ENCODE results near the gene PPP1R36.
"Not testable (repeated sequence)": the region's sequence is repeated elsewhere in the genome, so short reads cannot be mapped to it uniquely, and the experiment has no call there.

PPP1R36 gene, protein sequence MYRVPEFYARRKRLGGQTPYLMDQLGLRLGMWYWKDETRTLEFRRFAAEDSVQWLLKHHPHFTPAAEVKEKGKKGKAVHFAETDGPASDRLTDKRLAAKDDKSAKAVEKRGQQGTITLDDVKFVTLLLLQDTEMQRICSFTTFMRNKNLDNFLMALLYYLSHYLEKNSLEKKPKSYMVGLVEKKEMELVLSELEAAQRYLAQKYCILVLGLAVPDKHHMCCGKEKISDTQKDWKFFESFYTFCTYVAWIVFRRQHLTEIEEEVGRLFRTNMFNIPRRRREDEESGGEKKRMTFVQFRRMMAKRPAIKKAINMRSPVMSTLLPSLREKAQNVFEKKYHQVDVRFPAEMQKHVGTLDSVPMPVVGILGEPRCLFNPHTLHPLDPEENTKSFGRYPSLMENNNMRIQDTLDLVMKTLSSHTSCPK

DNA sequence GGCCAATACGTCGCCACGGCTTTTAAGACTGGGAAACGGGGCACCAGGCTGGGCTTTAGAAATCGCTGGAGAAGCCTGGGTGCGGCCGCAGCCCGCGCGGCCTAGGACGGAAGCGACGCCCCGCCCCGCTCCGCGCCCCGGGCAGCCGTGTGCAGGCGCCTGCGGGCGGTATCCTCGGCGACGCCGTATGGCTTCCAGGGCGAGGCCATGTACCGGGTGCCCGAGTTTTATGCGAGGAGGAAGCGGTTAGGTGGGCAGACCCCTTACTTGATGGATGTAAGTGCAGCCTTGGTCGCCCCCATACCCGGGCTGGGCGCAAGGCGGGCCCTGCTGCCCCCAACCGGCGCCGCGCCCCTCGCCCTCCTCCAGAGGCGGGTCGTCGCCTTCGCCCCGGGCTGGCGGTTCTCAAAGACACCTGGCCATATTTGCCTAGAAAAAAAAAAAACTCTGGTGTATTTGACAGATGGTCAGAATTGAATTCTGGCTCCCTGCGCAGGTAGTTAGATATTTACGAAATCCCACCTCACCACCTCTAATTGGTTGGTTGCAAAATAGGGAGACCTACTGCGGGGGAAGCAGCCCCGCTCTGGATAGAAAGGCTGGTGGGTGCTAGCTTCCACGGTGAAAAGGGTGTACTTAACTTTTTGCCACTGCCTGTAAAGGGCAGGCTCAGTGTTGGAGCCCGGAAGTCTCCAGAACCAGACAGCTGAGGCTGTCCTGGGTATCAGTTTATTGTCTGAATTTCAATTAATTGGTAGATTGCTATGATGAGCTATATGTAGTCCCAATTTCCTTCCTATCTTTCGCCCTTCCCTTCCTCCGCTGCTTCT is at the start of gene PPP1R36:
PPP1R36 (plus strand) TSS at position 171 of the 830 bp plus-strand sequence; CDS start at position 208, 37 bp downstream.
- no peak for DNase-seq (ENCODE audit: low read depth)

DNA sequence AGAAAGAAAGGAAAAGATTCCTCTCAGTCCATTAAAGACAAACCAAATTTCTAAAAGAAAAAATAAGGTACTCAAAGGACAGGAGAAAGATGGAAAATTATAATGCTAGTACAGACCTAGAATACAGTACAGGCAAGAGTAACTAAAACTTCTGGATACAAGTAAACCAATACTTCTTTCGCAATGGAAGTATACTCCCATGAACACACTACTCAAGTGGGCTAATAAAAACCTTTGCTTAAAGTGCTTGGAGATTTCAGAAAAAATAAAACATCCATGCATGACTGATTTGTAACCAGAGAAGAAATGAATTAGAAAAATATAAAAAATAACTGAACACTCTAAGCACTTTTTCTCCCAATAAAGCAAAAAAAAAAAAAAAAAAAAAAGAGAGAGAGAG is 49.7 kb upstream of the PPP1R36 start:
- no peak for DNase-seq (ENCODE audit: low read depth)

DNA sequence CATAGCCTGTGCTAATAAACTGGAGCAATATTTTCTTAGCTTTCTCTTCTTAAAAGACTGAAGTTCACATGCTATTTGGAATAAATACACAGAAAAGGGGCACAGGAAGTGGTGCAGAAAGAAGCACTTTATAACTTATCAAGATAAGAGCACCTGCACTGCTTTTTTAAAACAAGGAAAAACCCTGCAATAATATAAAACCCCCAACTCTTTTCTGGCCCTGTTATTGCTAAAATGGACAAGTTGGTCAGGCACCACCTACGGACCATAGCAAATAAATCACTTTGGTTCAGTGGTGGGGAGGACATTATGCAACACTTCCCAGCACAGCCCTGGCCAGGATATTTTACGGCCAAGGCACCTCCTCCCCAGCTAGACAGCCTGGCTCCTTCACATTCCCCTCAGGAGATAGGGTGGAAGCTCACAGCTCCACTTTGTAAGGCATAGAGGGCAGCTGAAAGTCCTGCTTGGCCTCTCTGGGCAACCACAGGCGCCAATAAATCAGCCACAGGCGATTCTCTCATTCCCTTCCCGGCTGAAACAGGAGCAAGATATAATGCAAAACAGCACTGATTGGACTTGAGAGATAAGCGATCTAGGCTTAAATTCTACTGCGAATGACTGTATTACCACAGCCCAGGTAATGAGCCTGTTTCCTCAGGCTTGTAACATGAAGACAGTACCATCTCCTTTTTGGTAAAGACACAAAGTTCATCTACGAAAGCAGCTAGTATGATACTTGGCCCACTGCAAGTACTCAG is 48.2 kb upstream of the PPP1R36 start:
- DNase-seq (ENCODE audit: low read depth) = no peak

DNA sequence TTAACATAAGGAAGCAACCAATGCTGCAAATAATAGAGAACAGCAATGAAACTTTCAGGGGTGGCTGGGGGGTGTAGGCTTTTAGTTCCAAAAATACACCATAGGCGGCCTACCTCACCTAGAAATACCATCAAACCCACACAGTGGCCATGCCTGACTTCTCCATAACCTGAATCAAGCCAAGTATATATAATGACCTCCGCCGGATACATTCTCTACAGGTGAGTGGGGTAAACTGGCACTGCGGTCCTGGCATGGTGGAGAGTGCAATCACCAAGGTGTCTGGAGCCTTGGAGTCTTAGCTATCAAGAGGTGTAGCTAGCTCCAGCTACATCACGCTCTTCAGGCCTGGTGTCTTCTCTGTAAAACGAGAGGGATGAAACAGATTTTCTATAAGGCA is 47.3 kb upstream of the PPP1R36 start:
- no peak for DNase-seq (ENCODE audit: low read depth)

DNA sequence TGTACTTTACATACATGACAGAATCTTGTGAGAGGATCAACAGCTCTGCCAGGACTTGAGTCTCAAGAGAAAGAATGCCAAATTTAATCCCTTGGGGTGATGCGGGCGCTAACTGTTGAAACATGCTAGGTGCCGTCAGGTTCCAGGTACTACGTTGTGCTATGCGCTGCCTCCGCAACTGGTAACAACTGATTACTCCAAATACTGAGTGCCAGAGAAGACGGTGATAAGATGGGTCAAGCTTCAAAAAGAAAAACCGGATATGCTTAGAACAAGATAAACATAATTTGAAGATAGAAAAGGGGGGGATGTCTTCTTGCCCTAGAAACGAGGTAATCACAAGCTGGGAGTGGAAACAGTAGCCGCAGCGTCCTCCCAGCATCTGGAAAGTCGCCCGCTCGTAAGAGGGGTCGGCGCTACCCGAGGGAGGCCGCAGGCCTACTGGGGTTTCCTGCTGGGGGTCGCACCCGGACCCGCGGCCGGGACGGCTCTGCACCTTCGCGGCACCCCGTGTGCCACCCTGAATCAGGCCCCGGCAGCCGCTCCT is 46.8 kb upstream of the PPP1R36 start:
- no peak for DNase-seq (ENCODE audit: low read depth)

DNA sequence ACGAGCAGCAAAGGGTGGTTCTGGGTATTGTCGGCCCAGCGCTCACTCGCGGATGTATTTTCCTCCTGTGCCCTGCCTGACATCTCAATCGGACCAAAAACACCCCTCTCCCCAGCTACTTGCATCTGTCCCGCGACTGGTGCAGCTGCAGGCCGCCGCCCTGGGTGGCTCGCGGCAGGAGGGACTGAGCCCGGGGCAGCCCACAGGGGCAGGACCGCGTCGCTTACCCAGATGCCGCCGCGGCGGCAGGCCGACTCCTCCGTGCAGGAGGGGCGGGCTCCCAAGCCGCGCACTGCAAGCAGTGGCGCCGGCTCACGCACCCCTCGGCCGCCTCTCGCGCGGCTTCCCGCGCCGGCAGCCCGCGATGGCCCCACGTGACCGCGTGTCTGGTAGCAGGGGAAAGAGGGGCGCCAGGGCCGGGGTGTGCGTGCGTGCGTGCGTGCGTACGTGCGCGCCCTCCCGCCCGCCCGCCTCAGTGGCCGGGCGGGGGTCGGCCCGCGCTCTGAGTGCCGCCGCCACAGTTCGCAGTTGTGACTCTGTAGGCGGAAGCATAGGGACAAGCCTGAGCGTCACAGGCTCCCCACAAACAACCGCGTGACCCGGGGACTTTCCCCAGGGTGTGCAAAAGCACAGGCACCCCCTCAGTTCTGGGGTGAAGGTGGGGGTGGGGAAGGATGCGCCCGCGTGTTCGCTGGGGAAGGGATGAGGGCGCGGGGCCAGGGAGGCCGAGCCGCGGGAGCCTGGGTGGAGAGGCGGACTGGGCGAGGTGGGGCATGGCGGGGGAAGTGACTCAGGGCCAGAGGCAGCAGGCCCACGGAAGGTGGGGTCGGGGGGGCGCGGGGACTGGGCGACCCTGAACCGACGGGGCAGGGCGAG is 46.1 kb upstream of the PPP1R36 start, which contains the start of gene ZBTB25:
ZBTB25 (minus strand) TSS at position 405 of the 876 bp plus-strand sequence. CDS start 13,305 bp downstream, outside the sequence.
- DNase-seq (ENCODE audit: low read depth) = peak; percentile 95

DNA sequence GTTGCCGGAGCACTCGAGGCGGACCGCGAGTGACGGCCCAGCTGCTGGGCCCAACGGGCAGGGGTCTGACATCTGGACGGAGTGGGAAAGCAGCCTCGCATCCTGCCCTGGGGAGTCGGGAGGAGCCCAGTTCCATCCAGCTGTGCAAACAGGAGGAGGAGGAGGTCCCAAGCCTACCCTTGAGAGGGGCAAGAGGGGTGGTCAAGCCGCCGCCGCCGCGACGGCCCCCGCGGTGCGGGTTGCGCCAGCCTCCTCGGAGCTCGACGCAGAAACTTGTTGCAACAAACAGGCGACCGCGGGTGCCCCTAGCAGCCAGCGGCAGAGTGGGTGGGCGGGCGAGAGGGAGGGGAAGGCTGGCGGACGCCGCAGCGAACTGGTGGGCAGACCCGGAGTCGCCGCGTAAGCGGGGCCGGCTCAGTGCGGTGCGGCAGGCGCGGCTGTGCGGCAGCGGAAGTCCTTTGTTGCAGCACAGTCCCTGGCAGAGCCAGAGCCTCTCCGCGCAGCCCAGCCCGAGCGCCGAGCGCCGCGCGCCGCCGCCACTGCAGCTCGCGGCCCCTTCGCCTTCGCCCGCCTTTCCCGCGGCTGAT is 45.4 kb upstream of the PPP1R36 start, which contains the start of gene ZBTB1:
ZBTB1 (plus strand) TSS at position 461 of the 587 bp plus-strand sequence. CDS start 16,735 bp downstream, outside the sequence.
- peak; percentile 87 for DNase-seq (ENCODE audit: low read depth)

DNA sequence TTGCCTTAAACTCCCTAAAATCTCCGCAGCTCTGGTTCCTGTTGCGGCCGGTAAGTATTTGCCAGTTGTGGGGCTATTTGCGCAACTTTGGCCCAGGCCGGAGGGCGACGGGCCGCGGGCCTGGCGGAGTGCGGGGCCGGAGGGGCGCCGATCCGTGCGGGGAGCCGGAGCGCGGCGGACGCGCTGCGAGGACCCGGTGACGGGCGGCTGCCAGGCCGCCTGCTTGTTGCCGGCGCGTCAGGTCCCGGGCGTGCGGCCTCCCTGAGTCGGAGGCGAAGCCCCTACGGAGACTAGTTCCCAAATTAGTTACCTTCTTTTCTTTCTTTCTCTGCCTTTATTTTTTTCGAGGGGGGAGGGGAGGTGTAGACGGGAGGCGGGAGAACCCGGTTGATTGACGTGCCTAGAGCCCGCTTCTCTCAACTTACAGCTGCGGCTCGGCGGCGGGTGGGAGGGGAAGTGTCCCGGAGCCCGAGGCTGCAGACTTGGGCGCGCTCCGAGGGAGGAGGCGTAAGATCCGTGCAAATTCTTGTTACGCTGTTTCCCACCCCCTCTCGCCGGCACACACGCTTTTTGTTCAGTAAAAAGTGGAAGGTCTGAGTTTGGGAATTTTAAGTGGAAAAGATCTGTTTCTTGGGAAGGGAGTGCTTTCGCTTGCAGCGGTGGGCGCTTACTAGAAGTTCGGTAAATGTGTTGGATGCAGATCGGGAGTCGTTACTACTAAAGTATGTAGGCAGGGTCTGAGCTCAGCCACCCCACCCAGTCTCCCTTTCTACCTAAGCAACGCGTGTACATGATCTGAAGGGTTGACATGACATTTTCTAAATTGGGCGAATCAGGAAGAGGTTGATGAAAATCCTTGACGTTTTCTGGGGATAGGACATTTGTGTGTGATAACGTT is 44.6 kb upstream of the PPP1R36 start:
- peak; percentile 70 for DNase-seq (ENCODE audit: low read depth)

DNA sequence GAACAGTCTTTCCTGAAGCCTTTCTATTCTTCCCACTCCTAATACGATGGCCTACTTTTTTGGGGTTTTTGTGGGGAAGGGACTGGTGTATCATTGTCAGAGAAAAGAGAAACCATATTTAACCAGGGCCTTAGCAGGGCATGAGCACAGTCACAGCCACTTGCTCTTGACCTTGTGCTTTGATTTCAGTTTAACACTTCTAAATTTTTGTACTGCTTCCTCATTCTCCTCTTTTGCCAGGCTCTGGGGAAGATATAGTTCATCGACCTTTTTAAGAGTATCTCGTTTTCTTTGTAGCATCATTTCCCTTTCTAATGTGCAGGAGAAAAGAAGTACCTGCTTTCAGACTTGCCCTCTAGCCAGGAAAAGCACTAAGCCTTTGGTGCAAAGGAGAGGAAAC is 43.0 kb upstream of the PPP1R36 start:
- no peak for DNase-seq (ENCODE audit: low read depth)

DNA sequence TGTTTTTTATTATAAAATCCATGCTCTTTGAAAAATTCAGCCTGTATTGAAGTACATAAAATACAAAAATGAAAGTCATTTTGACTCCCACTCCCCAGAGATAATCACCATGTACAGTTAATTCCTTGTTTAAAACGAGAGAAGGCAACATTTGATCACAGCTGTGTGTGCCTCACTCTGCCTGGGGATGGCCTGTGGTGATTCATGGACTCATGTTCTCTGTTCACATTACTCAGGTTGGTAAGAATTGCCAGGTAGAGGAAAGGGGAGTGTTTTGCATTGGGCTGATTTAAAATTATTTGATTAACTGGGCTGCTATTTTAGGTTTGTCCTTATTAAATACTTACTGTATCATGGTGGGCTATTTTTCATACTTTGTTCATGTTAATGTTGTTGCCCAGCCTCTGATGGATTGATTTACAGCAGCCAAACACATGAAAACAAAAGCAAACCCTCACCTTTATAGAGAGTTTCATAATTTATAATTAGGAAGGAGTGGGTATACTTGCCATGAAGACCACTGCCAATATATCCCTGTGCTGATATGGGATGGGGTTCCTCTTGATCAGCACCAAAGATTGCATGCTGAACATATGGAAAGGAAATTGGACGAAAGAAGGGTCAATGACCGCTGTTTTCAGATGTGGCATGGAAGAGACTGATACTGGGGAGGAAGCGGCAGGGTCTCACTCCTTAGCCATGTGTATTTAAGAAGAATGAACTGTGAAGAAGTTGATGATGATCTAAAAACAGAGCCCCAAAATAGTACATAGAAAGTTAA is 42.2 kb upstream of the PPP1R36 start:
- no peak for DNase-seq (ENCODE audit: low read depth)

DNA sequence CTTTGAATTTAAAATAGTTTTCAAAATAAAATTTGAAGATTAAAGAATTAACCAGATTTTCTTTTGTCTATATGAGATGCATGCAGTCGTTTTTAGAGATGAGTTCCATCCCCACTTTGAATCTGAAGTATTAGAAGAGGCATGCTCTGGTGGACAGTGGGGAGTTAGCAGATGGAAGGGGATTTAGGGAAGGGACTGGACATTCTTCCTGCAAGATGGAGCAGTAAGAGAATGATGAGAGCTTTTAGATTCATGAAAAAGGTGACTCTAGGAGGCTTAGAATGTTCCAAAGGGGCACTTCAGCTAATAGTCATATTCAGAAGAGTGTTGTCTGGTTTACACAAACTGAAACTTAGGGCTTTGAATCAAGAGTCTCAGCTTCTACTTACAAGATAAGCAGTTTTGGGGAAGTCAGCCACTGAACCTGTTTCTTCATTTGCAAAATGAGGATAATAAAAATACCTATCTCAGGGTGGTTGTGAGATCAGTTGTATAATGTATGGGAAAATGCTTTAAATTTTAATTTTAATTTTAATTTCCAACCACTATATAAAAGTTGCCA is 41.5 kb upstream of the PPP1R36 start:
- no peak for DNase-seq (ENCODE audit: low read depth)

DNA sequence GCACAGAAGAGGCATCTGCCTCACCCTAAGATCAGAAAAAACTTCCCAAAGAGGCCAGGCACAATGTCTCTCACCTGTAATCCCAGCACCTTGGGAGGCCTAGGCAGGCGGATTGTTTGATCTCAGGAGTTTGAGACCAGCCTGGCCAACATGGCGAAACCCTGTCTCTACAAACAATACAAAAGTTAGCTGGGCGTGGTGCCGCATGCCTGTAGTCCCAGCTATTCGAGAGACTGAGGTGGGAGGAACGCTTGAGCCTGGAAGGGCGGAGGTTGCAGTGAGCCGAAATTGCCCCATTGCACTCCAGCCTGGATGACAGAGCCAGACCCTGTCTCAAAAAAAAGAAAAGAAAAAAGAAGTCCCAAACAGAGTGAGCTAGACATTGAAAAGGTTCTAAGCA is 40.7 kb upstream of the PPP1R36 start:
- DNase-seq (ENCODE audit: low read depth) = no peak

DNA sequence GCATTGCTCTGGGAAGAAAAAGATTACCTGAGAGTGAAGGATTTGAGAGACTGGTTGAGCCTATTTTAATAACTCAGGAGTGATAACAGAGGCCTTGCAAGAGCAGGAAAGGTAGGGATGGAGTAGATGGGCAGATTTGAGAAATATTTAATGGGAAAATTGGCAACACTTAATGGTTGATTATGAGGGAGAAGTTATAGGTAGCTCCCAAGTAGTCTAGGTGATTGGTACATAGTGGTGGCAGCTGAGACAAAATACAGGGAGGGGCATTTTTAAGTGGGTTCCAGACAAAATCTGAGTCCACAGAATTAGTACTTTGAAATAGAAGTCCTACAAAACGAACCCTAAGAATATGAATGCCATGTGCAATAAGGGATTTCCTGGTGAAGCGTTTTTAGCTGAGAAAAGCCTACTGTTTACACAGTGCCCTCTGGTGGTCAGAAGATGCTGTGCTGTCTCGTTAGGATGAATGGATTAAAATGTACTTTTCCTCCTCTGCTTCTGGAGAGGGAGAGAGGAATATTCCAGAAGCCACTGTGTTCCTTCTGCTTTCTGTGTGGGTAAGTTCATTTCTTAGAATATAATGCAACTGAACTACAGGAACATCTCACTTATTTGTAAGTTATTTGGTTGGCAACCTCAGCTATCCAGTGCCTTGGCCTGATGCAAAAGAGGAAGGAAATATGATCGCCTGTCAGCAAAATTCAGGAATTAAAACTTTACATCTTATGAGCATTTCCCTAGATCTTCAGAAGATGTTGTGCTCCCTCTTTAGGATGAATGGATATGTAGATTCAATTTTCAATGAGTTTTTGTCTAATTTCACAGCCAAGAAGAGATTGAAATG is 38.7 kb upstream of the PPP1R36 start:
- DNase-seq (ENCODE audit: low read depth) = peak; percentile 61

DNA sequence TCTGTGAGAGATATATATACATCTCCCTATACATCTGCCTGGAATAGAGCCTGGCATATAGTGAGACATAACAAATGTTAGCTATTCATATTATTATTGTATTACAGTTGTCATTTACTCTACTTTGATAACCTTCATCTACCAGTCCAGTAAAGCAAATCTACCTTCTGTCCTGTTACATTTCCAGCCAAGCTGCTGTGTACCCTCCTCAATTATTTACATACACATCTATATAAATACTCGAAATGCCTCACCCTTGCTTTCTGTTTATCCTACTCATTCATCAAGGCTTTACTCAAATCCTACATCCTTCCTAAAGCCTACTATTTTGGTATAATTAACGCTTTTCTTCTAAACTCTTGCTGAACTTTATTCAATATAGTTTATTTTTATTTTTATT is 36.5 kb upstream of the PPP1R36 start:
- no peak for DNase-seq (ENCODE audit: low read depth)

DNA sequence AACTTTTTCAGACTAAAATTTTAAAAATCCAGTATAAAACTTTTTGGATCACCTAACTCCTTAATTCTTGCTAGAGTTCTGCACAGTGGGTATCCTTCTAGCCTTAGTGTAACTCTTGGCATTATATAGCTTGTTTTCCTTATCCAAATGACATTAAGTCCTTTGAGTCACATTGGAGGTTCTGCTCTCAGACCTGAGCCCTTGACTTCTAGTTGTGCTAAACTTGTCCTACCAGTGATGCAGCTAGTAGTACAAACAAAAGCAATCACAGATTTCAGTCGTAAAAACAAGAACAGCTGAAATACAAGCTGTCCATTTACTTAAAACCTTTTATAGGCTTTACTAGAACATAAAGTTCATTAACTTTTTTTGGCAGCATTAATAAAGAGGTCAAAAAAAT is 34.7 kb upstream of the PPP1R36 start:
- no peak for DNase-seq (ENCODE audit: low read depth)

DNA sequence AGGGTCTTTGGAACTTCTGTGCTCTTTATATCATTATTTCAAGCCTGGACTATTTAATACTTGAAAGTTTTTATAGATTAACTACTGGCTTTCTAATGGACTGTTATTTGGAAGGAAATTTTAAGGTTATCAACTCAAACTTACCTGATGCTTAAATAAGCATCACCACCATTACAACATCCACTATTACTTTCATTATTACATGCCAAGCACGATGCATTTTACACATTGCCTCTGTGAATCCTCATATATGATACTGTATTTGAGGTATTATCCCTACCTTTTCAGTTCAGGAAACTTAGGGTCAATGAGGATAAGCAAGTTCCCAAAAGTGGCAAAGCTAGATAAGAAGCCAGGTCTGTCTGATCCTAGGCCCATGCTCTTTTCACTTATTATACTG is 32.8 kb upstream of the PPP1R36 start:
- no peak for DNase-seq (ENCODE audit: low read depth)

DNA sequence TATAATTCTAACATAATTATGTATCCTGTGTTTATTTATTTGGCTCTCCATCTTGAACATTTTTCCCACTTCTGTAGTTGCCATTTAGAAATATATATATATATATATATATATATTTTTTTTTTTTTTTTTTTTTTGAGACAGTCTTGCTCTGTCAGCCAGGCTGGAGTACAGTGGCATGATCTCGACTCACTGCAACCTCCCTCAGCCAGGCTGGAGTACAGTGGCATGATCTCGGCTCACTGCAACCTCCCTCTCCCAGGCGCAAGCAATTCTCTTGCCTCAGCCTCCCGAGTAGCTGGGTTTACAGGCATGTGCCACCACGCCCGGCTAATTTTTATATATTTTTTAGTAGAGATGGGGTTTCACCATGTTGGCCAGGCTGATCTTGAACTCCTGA is 32.1 kb upstream of the PPP1R36 start:
- not testable (repeated sequence) for DNase-seq (ENCODE audit: low read depth)

All from activated gamma-delta T cell treated with anti-CD3 and anti-CD28 coated beads, Interleukin-2, amount 50 U/mL, for 16 hours (primary cell).